ENCODE data around the gene MGAT5.

Gene MGAT5

DNA sequence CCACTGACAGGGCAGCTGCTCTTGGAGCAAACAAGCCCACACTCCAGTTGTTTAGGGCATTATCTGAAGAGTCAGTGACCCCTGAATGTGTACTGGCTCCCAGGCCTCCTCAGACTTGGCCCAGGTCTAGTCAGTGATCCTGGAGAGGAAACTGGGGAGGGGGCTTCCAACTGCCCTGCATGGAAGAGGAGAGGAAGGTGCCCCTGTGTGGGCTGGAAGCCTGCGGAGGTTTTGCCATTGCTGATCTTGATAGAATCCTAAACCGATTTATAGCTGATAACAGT, 197.4 kb downstream of the MGAT5 start:
- H2BK12ac ChIP-seq (ENCODE audit: low read length in 2 of 2) = no peak overlapping the region
- H3K79me1 ChIP-seq (replicated peaks; ENCODE audit: low read length, poor library complexity, severe bottlenecking) = peaks cover 11% of the 10 kb centered on the region
- WGBS = 90% methylated on average over 2 of the region's 2 CpGs
- H3K4me2 ChIP-seq (ENCODE audit: low read length, poor library complexity, severe bottlenecking) = no peak overlapping the region
- no peak for DNase-seq
- H2AK5ac ChIP-seq (ENCODE audit: low read length, severe bottlenecking) = no peak overlapping the region
- peaks cover 5 to 33% of the 10 kb centered on the region in 2 experiments for H3K36me3 ChIP-seq (ENCODE audit: control insufficient read depth in 1 of 2, insufficient read depth in 2 of 2, low read depth in 1 of 2, low read length in 2 of 2)
- no peak overlapping the region for H3K27ac ChIP-seq (ENCODE audit: low read length, poor library complexity, severe bottlenecking)
- no peak overlapping the region for H2BK5ac ChIP-seq (ENCODE audit: low read depth, low read length, poor library complexity, severe bottlenecking)
- no peaks in the 10 kb centered on the region for H3K9me3 ChIP-seq (ENCODE audit: control insufficient read depth, low read length)
- no peak overlapping the region for H3K4ac ChIP-seq (ENCODE audit: low read depth in 1 of 2, low read length in 2 of 2)
- no peak overlapping the region for H3K9ac ChIP-seq (ENCODE audit: low read length)
- no peak overlapping the region for H3K4me3 ChIP-seq (ENCODE audit: insufficient read depth in 1 of 2, low read depth in 1 of 2, low read length in 2 of 2)
- no peak overlapping the region for H2BK15ac ChIP-seq (ENCODE audit: low read depth, poor library complexity, severe bottlenecking)
- H4K91ac ChIP-seq (ENCODE audit: low read length) = no peak overlapping the region
- no peak overlapping the region for H2BK120ac ChIP-seq (ENCODE audit: low read depth, low read length)
- no peak overlapping the region for H2AFZ ChIP-seq (ENCODE audit: low read depth, low read length)
- H3K4me1 ChIP-seq (ENCODE audit: control insufficient read depth, insufficient read depth, low read depth, low read length) = peaks cover 22% of the 10 kb centered on the region
- no peak overlapping the region for H3K14ac ChIP-seq (ENCODE audit: low read length in 2 of 2)
- H3K23ac ChIP-seq (ENCODE audit: low read length in 2 of 2) = no peak overlapping the region
- H4K8ac ChIP-seq (ENCODE audit: low read length) = no peak overlapping the region
- H3K27me3 ChIP-seq (ENCODE audit: control insufficient read depth in 1 of 2, insufficient read depth in 1 of 2, low read length in 2 of 2) = no peaks in the 10 kb centered on the region
- H3K18ac ChIP-seq (ENCODE audit: low read depth in 1 of 2, low read length in 2 of 2) = no peak overlapping the region

DNA sequence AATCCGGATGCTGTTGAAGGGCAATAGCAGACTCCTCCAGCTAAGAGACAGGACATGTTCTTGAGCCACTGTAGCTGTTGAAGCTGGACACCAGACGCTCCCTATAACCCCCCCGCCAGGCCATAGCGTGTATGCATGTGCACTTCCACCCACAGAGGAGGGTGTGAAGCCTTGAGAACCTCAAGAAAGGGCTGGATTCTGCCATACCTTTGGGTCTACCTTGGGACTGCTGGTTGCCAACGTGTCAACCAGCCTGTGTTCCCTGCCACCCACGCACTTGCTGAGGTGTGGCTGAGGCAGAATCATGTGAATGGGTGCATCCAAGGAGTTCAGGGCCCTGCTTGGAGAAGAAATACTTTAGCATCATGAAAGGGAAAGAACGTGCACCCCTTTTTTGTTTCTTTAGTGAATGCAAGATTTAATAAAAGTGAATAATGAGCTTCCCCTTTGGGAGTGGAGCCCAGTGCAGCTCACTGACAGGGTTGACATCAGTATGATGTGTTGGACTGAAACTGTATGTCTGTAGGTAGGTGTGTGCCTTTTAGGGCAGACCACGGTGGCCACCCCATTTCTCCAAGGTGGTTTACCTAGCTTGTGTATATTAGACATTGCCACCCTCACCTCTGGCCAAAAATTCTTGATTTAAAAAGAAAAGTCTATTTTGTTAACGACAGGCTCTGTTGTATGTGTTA, 198.3 kb downstream of the MGAT5 start:
- peaks cover 5 to 37% of the 10 kb centered on the region in 2 experiments for H3K36me3 ChIP-seq (ENCODE audit: control insufficient read depth in 1 of 2, insufficient read depth in 2 of 2, low read depth in 1 of 2, low read length in 2 of 2)
- H3K4ac ChIP-seq (ENCODE audit: low read depth in 1 of 2, low read length in 2 of 2) = peak overlapping the region in 1 of 2 experiments; percentile 5
- H2AFZ ChIP-seq (ENCODE audit: low read depth, low read length) = no peak overlapping the region
- DNase-seq = no peak
- H3K4me1 ChIP-seq (ENCODE audit: control insufficient read depth, insufficient read depth, low read depth, low read length) = peaks cover 14% of the 10 kb centered on the region
- H3K14ac ChIP-seq (ENCODE audit: low read length in 2 of 2) = peak overlapping the region in 1 of 2 experiments; percentile 26
- H2BK15ac ChIP-seq (ENCODE audit: low read depth, poor library complexity, severe bottlenecking) = no peak overlapping the region
- no peak overlapping the region for H3K4me3 ChIP-seq (ENCODE audit: insufficient read depth in 1 of 2, low read depth in 1 of 2, low read length in 2 of 2)
- H3K4me2 ChIP-seq (ENCODE audit: low read length, poor library complexity, severe bottlenecking) = no peak overlapping the region
- H3K27me3 ChIP-seq (ENCODE audit: control insufficient read depth in 1 of 2, insufficient read depth in 1 of 2, low read length in 2 of 2) = no peaks in the 10 kb centered on the region
- no peak overlapping the region for H2BK120ac ChIP-seq (ENCODE audit: low read depth, low read length)
- no peak overlapping the region for H2BK5ac ChIP-seq (ENCODE audit: low read depth, low read length, poor library complexity, severe bottlenecking)
- WGBS = 96% methylated on average over 7 of the region's 9 CpGs
- H3K9ac ChIP-seq (ENCODE audit: low read length) = no peak overlapping the region
- no peak overlapping the region for H2BK12ac ChIP-seq (ENCODE audit: low read length in 2 of 2)
- no peak overlapping the region for H4K91ac ChIP-seq (ENCODE audit: low read length)
- no peak overlapping the region for H4K8ac ChIP-seq (ENCODE audit: low read length)
- no peaks in the 10 kb centered on the region for H3K9me3 ChIP-seq (ENCODE audit: control insufficient read depth, low read length)
- no peak overlapping the region for H2AK5ac ChIP-seq (ENCODE audit: low read length, severe bottlenecking)
- no peak overlapping the region for H3K27ac ChIP-seq (ENCODE audit: low read length, poor library complexity, severe bottlenecking)
- H3K18ac ChIP-seq (ENCODE audit: low read depth in 1 of 2, low read length in 2 of 2) = no peak overlapping the region
- no peak overlapping the region for H3K23ac ChIP-seq (ENCODE audit: low read length in 2 of 2)
- peaks cover 11% of the 10 kb centered on the region for H3K79me1 ChIP-seq (replicated peaks; ENCODE audit: low read length, poor library complexity, severe bottlenecking)

DNA sequence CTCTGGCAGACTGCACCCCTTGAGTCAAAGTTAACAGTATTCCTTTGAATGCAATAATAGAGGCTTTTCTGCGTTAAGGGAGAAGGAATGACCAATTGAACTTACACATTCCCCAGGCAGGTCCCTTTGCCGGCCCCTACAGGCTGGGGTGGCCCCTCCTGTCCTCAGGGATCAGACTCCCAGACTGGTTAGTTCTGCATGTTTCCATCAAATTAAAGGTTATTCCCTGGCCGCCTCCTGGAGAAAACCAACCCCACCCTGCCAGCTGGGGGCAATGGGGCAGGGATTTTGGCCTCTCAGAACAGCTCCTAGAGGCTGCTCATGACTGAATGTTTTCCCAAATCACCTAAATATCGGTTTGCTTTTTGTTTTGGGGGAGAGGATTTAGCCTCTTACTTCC, 199.6 kb downstream of the MGAT5 start:
- 95% methylated on average over 3 of the region's 4 CpGs for WGBS

DNA sequence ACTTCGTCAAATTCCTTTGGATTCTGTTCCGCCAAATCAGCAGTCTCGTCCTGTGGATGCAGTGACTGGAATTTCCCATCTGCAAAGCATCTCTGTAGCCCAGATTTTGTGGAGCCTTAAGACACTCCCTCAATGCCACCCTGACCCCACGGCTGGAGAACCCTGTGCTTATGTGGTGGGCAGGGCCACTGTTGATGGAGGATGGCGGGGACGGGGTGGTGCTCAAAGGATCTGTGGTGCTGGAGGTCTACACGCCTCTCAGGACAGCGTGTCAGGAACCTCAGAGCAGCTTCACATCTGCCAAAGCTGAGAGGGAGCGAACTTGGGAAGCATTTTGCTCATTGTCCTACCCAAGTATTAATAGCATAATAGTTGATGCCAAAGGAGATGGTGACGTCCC, 200.1 kb downstream of the MGAT5 start:
- Histone ChIP-seq H3K4me1 (ENCODE audit: control insufficient read depth, insufficient read depth, low read depth, low read length) (peaks cover 14% of the 10 kb centered on the region), H3K27me3 (ENCODE audit: control insufficient read depth in 1 of 2, insufficient read depth in 1 of 2, low read length in 2 of 2) (no peaks in the 10 kb centered on the region), H2BK12ac (ENCODE audit: low read length in 2 of 2) (no peak overlapping the region), H4K91ac (ENCODE audit: low read length) (no peak overlapping the region), H3K4me3 (ENCODE audit: insufficient read depth in 1 of 2, low read depth in 1 of 2, low read length in 2 of 2) (no peak overlapping the region), H3K9me3 (ENCODE audit: control insufficient read depth, low read length) (no peaks in the 10 kb centered on the region), H3K79me1 (replicated peaks; ENCODE audit: low read length, poor library complexity, severe bottlenecking) (peaks cover 14% of the 10 kb centered on the region), H3K27ac (ENCODE audit: low read length, poor library complexity, severe bottlenecking) (no peak overlapping the region), H4K8ac (ENCODE audit: low read length) (no peak overlapping the region), H2AFZ (ENCODE audit: low read depth, low read length) (no peak overlapping the region), H3K4me2 (ENCODE audit: low read length, poor library complexity, severe bottlenecking) (no peak overlapping the region), H3K4ac (ENCODE audit: low read depth in 1 of 2, low read length in 2 of 2) (no peak overlapping the region), H3K36me3 (ENCODE audit: control insufficient read depth in 1 of 2, insufficient read depth in 2 of 2, low read depth in 1 of 2, low read length in 2 of 2) (peaks cover 0 to 35% of the 10 kb centered on the region in 2 experiments), H3K23ac (ENCODE audit: low read length in 2 of 2) (no peak overlapping the region), H3K18ac (ENCODE audit: low read depth in 1 of 2, low read length in 2 of 2) (no peak overlapping the region), H2AK5ac (ENCODE audit: low read length, severe bottlenecking) (no peak overlapping the region), H3K14ac (ENCODE audit: low read length in 2 of 2) (no peak overlapping the region), H2BK15ac (ENCODE audit: low read depth, poor library complexity, severe bottlenecking) (no peak overlapping the region), H3K9ac (ENCODE audit: low read length) (no peak overlapping the region), H2BK120ac (ENCODE audit: low read depth, low read length) (no peak overlapping the region), H2BK5ac (ENCODE audit: low read depth, low read length, poor library complexity, severe bottlenecking) (no peak overlapping the region)
- DNase-seq = no peak
- WGBS = 95% methylated on average over 10 of the region's 10 CpGs

More for the DNA sequence above, 199.6 kb downstream of the MGAT5 start:
- H2AK5ac ChIP-seq (ENCODE audit: low read length, severe bottlenecking) = no peak overlapping the region
- H3K36me3 ChIP-seq (ENCODE audit: control insufficient read depth in 1 of 2, insufficient read depth in 2 of 2, low read depth in 1 of 2, low read length in 2 of 2) = peaks cover 2 to 40% of the 10 kb centered on the region in 2 experiments
- H3K79me1 ChIP-seq (replicated peaks; ENCODE audit: low read length, poor library complexity, severe bottlenecking) = peaks cover 12% of the 10 kb centered on the region
- H2AFZ ChIP-seq (ENCODE audit: low read depth, low read length) = no peak overlapping the region
- no peak overlapping the region for H3K27ac ChIP-seq (ENCODE audit: low read length, poor library complexity, severe bottlenecking)
- no peak overlapping the region for H3K23ac ChIP-seq (ENCODE audit: low read length in 2 of 2)
- no peak for DNase-seq
- no peak overlapping the region for H2BK120ac ChIP-seq (ENCODE audit: low read depth, low read length)
- H3K4me2 ChIP-seq (ENCODE audit: low read length, poor library complexity, severe bottlenecking) = no peak overlapping the region
- H3K9ac ChIP-seq (ENCODE audit: low read length) = no peak overlapping the region
- no peak overlapping the region for H4K8ac ChIP-seq (ENCODE audit: low read length)
- H3K4me3 ChIP-seq (ENCODE audit: insufficient read depth in 1 of 2, low read depth in 1 of 2, low read length in 2 of 2) = no peak overlapping the region
- H2BK15ac ChIP-seq (ENCODE audit: low read depth, poor library complexity, severe bottlenecking) = no peak overlapping the region
- no peaks in the 10 kb centered on the region for H3K27me3 ChIP-seq (ENCODE audit: control insufficient read depth in 1 of 2, insufficient read depth in 1 of 2, low read length in 2 of 2)
- no peak overlapping the region for H2BK5ac ChIP-seq (ENCODE audit: low read depth, low read length, poor library complexity, severe bottlenecking)
- H2BK12ac ChIP-seq (ENCODE audit: low read length in 2 of 2) = no peak overlapping the region
- H3K4me1 ChIP-seq (ENCODE audit: control insufficient read depth, insufficient read depth, low read depth, low read length) = peaks cover 14% of the 10 kb centered on the region
- no peak overlapping the region for H3K14ac ChIP-seq (ENCODE audit: low read length in 2 of 2)
- no peaks in the 10 kb centered on the region for H3K9me3 ChIP-seq (ENCODE audit: control insufficient read depth, low read length)
- H3K4ac ChIP-seq (ENCODE audit: low read depth in 1 of 2, low read length in 2 of 2) = no peak overlapping the region
- H4K91ac ChIP-seq (ENCODE audit: low read length) = no peak overlapping the region
- no peak overlapping the region for H3K18ac ChIP-seq (ENCODE audit: low read depth in 1 of 2, low read length in 2 of 2)

Measured in mesenchymal stem cell (in vitro differentiated cells and primary cell).